Activated CD4-positive, alpha-beta T cell treated with anti-CD3 and anti-CD28 coated beads for 36 hours (primary cell): ENCODE results near the gene XPNPEP1. TPM values are rescaled to one million over a fixed set of nuclear protein-coding genes. Genes with fewer than 3 reads are reported as not detected.

Experiments used
- ATAC-seq: fragments of 200-7000 bp; cut with Tn5 transposase; one replicate; pipeline ENCODE4 v1.10.0; 2021; ENCODE audit warnings: mild to moderate bottlenecking, moderate library complexity
- CTCF ChIA-PET: fragments of 350-600 bp; sonication (Branson Sonifier 250); formaldehyde crosslinking; loops from one replicate; lab custom pipeline; 2021; ENCODE audit warnings: antibody characterized with exemption; lab: Charles Lee
- POLR2A ChIA-PET: fragments of 350-600 bp; sonication (Branson Sonifier 250); formaldehyde crosslinking; loops from one replicate; lab custom pipeline; 2021; ENCODE audit warnings: antibody characterized with exemption, inconsistent platforms; lab: Charles Lee
- DNase-seq: peaks from one replicate; pipeline ENCODE4 v3.0.0-alpha.2; 2020
- H3K27ac Mint-ChIP-seq: one replicate; pipeline ENCODE4 v1.8.0; 2021; ENCODE audit warnings: mixed read lengths
- H3K27me3 Mint-ChIP-seq: one replicate; pipeline ENCODE4 v1.8.0; 2021; ENCODE audit warnings: mixed read lengths
- H3K36me3 Mint-ChIP-seq: one replicate; pipeline ENCODE4 v1.8.0; 2021; ENCODE audit warnings: low read depth, mixed read lengths
- H3K4me1 Mint-ChIP-seq: one replicate; pipeline ENCODE4 v1.8.0; 2021; ENCODE audit warnings: mixed read lengths
- H3K4me3 Mint-ChIP-seq: one replicate; pipeline ENCODE4 v1.8.0; 2021; ENCODE audit warnings: mild to moderate bottlenecking, moderate library complexity, mixed read lengths
- H3K9me3 Mint-ChIP-seq: one replicate; pipeline ENCODE4 v1.8.0; 2021; ENCODE audit warnings: low read depth, mixed read lengths
- intact Hi-C, 2 experiments: fragments of 100-400 bp; cut with DNase I in 1 of 2; cut with micrococcal nuclease in 1 of 2; formaldehyde crosslinking; loops; one replicate each; pipeline versions ENCODE4 v1.14.2 to v1.15.1; 2022 to 2024; cut with DNase I, micrococcal nuclease
- total RNA-seq, 2 experiments: library from RNA; stranded (reverse); gene quantifications; one replicate each; pipeline ENCODE4 v1.2.3, GENCODE V29; 2021

The XPNPEP1 gene
- total RNA-seq, 2 experiments from 2014 or later, result 85.4 to 91.2 TPM

GRCh38 chr10:109945473-109946177, 22.3 kb upstream of the XPNPEP1 start:
- Mint-ChIP-seq H3K27ac (no peak overlapping the region), H3K27me3 (no peaks in the 10 kb centered on the region), H3K4me1 (no peaks in the 10 kb centered on the region), H3K9me3 (no peaks in the 10 kb centered on the region), H3K36me3 (no peaks in the 10 kb centered on the region), H3K4me3 (no peak overlapping the region)
- intact Hi-C loops, result no loop called here
- ATAC-seq (no peak), DNase-seq (no peak)
- CTCF ChIA-PET, result interaction anchor here (0.9 to 1.2 kb wide), 3 partner anchors 9 to 11 kb away, joined by 3 read pairs; no protein-coding TSS in a partner anchor
- POLR2A ChIA-PET, result no interaction called here

DNA sequence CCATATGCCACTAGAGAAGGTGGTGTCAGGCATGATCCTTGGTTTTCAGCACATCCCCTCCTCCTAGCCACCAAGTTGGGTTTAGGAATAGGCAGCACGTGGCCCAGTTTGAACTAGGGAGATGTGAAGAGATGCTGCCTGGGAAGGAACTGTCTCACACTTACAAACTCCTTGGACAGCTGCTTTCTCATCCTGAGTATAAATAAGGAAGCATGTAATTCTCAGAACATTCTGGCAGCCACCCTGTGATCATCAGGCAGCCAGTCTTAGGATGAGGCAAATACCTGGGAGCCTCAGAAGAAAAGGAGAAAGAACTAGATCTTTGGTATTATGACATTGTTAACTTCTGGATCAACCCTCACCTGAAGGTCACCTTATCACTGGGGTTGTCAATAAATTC, 21.3 kb upstream of the XPNPEP1 start:
- Mint-ChIP-seq H3K27me3 (no peaks in the 10 kb centered on the region), H3K27ac (no peak overlapping the region), H3K36me3 (no peaks in the 10 kb centered on the region), H3K4me3 (no peak overlapping the region), H3K9me3 (no peaks in the 10 kb centered on the region), H3K4me1 (peaks cover 1% of the 10 kb centered on the region)
- intact Hi-C loops, result no loop called here
- POLR2A ChIA-PET, result no interaction called here
- DNase-seq (no peak), ATAC-seq (no peak)
- CTCF ChIA-PET, result interaction anchor here (1.2 kb wide), 1 partner anchor 12 kb away, joined by 3 read pairs; no protein-coding TSS in a partner anchor

DNA sequence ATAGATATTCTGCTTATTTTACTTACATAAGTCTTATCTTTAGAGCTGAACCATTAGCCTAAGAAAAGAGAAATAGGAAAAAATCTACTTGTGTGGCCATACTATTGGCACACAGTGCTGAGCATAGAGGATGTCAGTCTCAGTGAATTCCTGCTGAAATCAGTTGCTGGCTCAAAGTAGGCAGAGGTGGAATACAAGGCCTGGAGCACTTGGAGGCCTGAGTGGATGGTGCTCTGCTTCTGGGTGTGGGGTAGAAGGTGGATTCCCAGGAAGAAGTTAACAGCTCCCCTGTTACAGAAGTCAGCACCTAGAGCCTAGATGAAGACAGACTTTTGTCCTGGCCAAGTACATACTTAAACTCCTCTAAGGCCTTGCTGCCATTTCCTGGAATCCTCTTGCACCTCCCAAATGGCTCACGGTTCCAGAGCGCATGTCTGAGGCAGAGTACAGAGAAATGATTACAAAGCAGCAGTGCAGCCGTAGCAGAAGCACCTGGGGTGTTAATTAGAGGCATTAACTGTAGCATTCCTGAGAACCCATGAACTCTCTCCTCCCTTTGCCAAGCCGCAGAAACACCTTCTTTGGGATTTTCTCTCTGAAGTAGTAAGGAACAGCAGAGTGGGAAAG, 18.0 kb upstream of the XPNPEP1 start:
- ATAC-seq (no peak), DNase-seq (no peak)
- CTCF ChIA-PET, result interaction anchor here (1.0 to 2.0 kb wide), 2 partner anchors 14 to 168 kb away, joined by 4 to 5 read pairs; no protein-coding TSS in a partner anchor
- POLR2A ChIA-PET, result no interaction called here
- H3K36me3 Mint-ChIP-seq, result no peaks in the 10 kb centered on the region
- H3K9me3 Mint-ChIP-seq, result no peaks in the 10 kb centered on the region
- no peak overlapping the region for H3K4me3 Mint-ChIP-seq
- intact Hi-C loops, result loop anchor here in 1 of 2 experiments (2.0 kb wide), 1 partner anchor 15 kb away; no protein-coding TSS in a partner anchor
- H3K4me1 Mint-ChIP-seq, result peaks cover 31% of the 10 kb centered on the region
- H3K27ac Mint-ChIP-seq, result no peak overlapping the region
- H3K27me3 Mint-ChIP-seq, result no peaks in the 10 kb centered on the region

DNA sequence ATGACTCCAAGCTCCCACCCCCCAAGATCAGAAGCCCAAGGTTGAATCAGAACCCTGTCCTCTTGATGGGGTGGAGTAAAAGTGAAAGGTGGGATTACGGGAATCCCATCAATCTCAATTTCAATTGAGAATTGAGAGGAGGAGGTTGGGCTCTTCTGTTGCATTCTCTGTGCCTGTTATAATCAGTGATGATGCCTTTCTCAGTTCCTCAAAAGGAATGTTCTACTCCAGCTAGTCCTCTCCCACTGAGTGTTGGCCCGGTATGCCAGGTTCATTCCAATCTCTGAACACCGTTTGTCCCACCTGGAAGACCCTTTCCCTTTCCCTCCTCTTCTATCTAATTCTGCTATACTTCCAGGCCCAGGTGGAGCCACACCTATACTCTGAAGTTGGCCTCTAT, 17.2 kb upstream of the XPNPEP1 start:
- Mint-ChIP-seq H3K27ac (no peak overlapping the region), H3K27me3 (no peaks in the 10 kb centered on the region), H3K4me3 (no peak overlapping the region), H3K4me1 (peaks cover 37% of the 10 kb centered on the region), H3K9me3 (no peaks in the 10 kb centered on the region), H3K36me3 (no peaks in the 10 kb centered on the region)
- CTCF ChIA-PET, result interaction anchor here (1.0 to 3.4 kb wide), 4 partner anchors 14 to 169 kb away, joined by 4 to 15 read pairs (median 5); no protein-coding TSS in a partner anchor
- intact Hi-C loops, result loop anchor here in 1 of 2 experiments (2.0 kb wide), 1 partner anchor 16 kb away; no protein-coding TSS in a partner anchor
- ATAC-seq (no peak), DNase-seq (no peak)
- POLR2A ChIA-PET, result no interaction called here

DNA sequence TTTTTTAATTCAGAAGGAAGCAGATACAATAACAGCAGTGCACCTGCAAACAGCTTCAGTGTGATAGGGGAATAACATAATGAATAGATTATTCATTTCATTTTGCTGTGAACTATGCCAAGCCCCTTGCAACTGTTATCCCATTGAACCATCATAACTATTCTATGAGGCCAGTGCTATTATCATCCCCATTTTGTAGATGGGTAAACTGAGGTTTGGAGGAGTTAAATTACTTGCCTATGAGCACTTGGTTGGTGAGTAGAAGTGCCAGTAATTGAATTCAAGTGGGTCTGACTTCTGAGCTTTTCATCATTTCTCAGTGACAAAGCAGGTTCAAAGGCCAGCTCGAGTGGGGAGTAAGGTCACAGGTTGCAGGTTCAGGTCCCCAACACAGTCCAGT, 16.8 kb upstream of the XPNPEP1 start:
- CTCF ChIA-PET, result interaction anchor here (0.6 to 3.4 kb wide), 7 partner anchors 11 to 304 kb away, joined by 3 to 15 read pairs (median 5); no protein-coding TSS in a partner anchor
- H3K27ac Mint-ChIP-seq, result no peak overlapping the region
- H3K27me3 Mint-ChIP-seq, result no peaks in the 10 kb centered on the region
- intact Hi-C loops, result loop anchor here in 1 of 2 experiments (2.0 kb wide), 1 partner anchor 17 kb away; no protein-coding TSS in a partner anchor
- POLR2A ChIA-PET, result no interaction called here
- no peak overlapping the region for H3K4me3 Mint-ChIP-seq
- H3K9me3 Mint-ChIP-seq, result no peaks in the 10 kb centered on the region
- H3K4me1 Mint-ChIP-seq, result peaks cover 42% of the 10 kb centered on the region
- ATAC-seq (no peak), DNase-seq (no peak)
- no peaks in the 10 kb centered on the region for H3K36me3 Mint-ChIP-seq

DNA sequence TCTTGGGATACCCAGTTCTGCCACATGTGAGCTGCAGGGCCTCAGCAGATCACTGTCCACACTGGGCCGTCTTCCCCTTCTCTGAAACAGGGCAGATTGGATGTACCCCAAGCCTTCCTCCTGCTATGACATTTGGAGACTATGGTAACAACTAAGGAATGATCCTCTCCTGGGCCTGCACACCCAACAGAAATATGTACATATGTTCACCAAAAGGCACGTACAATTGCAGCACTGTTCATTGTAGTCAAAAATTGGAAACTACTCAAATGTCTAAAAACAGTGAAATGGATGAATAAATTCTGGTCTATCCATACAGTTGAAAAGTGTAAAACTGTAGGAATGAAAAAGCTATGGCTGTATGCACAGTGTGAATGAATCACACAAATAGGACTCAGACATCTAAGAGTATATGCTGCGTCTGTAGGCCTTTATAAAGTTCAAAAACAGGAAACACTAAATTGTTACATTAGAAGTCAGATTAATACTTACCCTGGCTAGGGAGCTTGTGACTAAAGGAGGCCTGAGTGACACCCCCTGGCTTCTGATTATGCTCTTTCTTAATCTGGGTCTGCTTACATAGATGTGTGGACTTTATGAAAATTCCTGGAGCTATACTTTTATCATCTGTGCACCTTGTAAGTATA, 16.1 kb upstream of the XPNPEP1 start:
- DNase-seq (no peak), ATAC-seq (peak; percentile 16)
- CTCF ChIA-PET, result interaction anchor here (0.6 to 3.4 kb wide), 7 partner anchors 11 to 305 kb away, joined by 3 to 15 read pairs (median 6); no protein-coding TSS in a partner anchor
- intact Hi-C loops, result no loop called here
- Mint-ChIP-seq H3K27me3 (no peaks in the 10 kb centered on the region), H3K4me3 (no peak overlapping the region), H3K4me1 (peaks cover 48% of the 10 kb centered on the region), H3K27ac (peak overlapping the region; percentile 20), H3K36me3 (no peaks in the 10 kb centered on the region), H3K9me3 (no peaks in the 10 kb centered on the region)
- POLR2A ChIA-PET, result no interaction called here

GRCh38 chr10:109937460-109938065, 14.3 kb upstream of the XPNPEP1 start:
- Mint-ChIP-seq H3K4me3 (no peak overlapping the region), H3K4me1 (peaks cover 64% of the 10 kb centered on the region), H3K27ac (no peak overlapping the region), H3K9me3 (no peaks in the 10 kb centered on the region), H3K27me3 (no peaks in the 10 kb centered on the region), H3K36me3 (no peaks in the 10 kb centered on the region)
- no peak for DNase-seq
- no peak for ATAC-seq
- ChIA-PET POLR2A (no interaction called here), CTCF (interaction anchor here (0.6 to 3.4 kb wide), 3 partner anchors 9 to 53 kb away, joined by 4 to 15 read pairs (median 10); no protein-coding TSS in a partner anchor)
- intact Hi-C loops, result no loop called here

DNA sequence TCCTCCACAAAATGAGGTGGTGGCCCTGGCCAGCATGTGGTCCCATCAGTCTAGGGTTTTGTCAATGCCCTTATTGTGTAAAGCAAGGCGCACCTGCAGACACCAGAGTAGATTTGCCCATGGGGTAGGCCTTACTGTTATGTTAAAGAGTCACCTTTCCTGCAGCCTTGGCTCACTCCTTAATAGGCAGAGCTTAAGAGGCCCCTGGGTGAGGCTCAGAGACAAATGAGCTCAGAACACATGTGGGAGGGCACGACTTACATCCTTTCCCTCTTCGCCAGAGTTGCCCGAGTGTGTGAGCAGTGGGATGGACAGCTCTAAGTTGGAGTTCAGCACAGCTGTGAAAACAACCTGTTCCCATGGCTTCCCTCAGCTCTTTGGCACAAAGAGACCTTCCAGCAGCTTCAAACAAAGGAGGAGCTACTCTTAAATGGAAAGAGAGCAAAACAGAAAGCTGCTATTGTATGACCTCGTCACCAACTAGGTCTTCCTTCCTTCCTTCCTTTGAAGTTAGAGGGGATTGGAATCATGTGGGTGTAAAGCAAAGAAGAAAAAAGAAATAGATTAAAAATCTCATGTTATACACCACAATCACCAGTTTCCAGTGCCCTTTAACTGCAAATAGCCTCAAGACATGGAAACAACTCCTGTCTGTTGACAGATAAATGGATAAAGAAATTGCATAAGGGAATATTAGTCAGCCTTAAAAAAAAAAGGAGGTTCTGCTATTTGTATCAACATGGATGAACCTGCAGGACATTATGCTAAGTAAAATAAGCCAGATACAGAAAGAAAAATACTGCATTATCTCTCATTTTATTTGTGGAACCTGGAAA, 11.9 kb upstream of the XPNPEP1 start:
- no peaks in the 10 kb centered on the region for H3K9me3 Mint-ChIP-seq
- intact Hi-C loops, result no loop called here
- peak overlapping the region; percentile 96 for H3K27ac Mint-ChIP-seq
- ATAC-seq (peak; percentile 76), DNase-seq (peak; percentile 49)
- no peaks in the 10 kb centered on the region for H3K27me3 Mint-ChIP-seq
- POLR2A ChIA-PET, result interaction anchor here (0.9 kb wide), 1 partner anchor 75 kb away, joined by 3 read pairs; no protein-coding TSS in a partner anchor
- peak overlapping the region; percentile 70 for H3K4me3 Mint-ChIP-seq
- H3K36me3 Mint-ChIP-seq, result no peaks in the 10 kb centered on the region
- peaks cover 67% of the 10 kb centered on the region for H3K4me1 Mint-ChIP-seq
- CTCF ChIA-PET, result interaction anchor here (0.6 to 2.1 kb wide), 10 partner anchors 10 to 229 kb away, joined by 3 to 9 read pairs (median 4); partner anchors contain the start of gene XPNPEP1

DNA sequence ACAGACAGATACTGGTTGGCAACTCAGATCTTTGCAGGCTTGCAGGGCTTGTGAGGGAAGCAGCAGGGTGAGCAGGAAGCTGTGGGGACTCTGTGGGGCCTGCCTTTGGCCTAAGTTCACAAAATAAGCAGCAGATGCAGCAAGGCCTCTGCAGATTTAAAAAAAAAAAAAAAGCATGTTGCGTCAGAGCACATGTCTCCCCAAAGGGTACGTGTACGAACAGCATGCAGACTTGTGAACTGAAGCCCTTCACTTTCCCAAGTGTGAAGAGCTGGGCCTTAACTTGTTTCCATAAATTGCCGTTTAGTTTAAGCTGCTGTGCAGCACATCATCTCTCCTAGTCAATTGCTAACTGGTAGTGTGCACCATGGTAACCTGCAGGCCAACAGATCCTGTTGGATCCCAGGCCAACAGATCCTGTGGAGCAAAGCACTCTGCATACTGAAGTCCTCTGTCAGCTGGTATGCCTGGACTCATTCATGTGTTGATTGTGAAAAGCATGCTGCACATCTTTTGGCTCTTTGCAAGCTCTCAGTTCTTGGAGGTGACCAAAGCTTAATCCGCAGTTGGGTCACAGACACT, 10.8 kb upstream of the XPNPEP1 start:
- ChIA-PET POLR2A (no interaction called here), CTCF (interaction anchor here (0.6 to 2.1 kb wide), 8 partner anchors 9 to 139 kb away, joined by 3 to 9 read pairs (median 4); no protein-coding TSS in a partner anchor)
- Mint-ChIP-seq H3K4me3 (no peak overlapping the region), H3K4me1 (peaks cover 60% of the 10 kb centered on the region), H3K9me3 (no peaks in the 10 kb centered on the region), H3K36me3 (no peaks in the 10 kb centered on the region), H3K27ac (peak overlapping the region; percentile 96), H3K27me3 (no peaks in the 10 kb centered on the region)
- peak; percentile 29 for DNase-seq
- peak; percentile 39 for ATAC-seq
- intact Hi-C loops, result no loop called here

GRCh38 chr10:109932968-109933367, 9.7 kb upstream of the XPNPEP1 start:
- Mint-ChIP-seq H3K4me1 (peaks cover 49% of the 10 kb centered on the region), H3K4me3 (no peak overlapping the region), H3K27ac (no peak overlapping the region), H3K9me3 (no peaks in the 10 kb centered on the region), H3K27me3 (no peaks in the 10 kb centered on the region), H3K36me3 (no peaks in the 10 kb centered on the region)
- DNase-seq (no peak), ATAC-seq (no peak)
- ChIA-PET CTCF (interaction anchor here (0.5 kb wide), 1 partner anchor 24 kb away, joined by 3 read pairs; no protein-coding TSS in a partner anchor), POLR2A (no interaction called here)
- intact Hi-C loops, result no loop called here
